NCI-H2196 treated with DMSO at 0.1 percent for 48 hours (cell line): ENCODE measurements around the gene RDH11.
"Not testable (repeated sequence)": the region's sequence is repeated elsewhere in the genome, so short reads cannot be mapped to it uniquely, and the experiment has no call there.

ENCODE experiments used
- DNase-seq: peaks from one replicate; lab custom pipeline; 2025; ENCODE audit not compliant: unreplicated experiment; lab: John Stamatoyannopoulos, UW

Gene RDH11

GRCh38 chr14:67695394-67695949, at the start of gene RDH11:
Gene RDH11, minus strand, starts transcription at chr14:67695764. Its CDS starts 61 bp downstream, at chr14:67695703.
- DNase-seq: peak; percentile 82

- no peak for DNase-seq
Measured at GRCh38 chr14:67744046-67744445, 48.5 kb upstream of the RDH11 start.

- no peak for DNase-seq
Measured at GRCh38 chr14:67738740-67739504, 43.4 kb upstream of the RDH11 start.

- DNase-seq: no peak
Measured at GRCh38 chr14:67736771-67737170, 41.2 kb upstream of the RDH11 start.

- DNase-seq: no peak
Measured at GRCh38 chr14:67735336-67736147, 40.0 kb upstream of the RDH11 start.

GRCh38 chr14:67734675-67735074, 39.1 kb upstream of the RDH11 start:
- no peak for DNase-seq

GRCh38 chr14:67733616-67734015, 38.1 kb upstream of the RDH11 start:
- no peak for DNase-seq

- no peak for DNase-seq
Measured at GRCh38 chr14:67729072-67729885, 33.7 kb upstream of the RDH11 start.

- no peak for DNase-seq
Measured at GRCh38 chr14:67728258-67728657, 32.7 kb upstream of the RDH11 start.

GRCh38 chr14:67727361-67727760, 31.8 kb upstream of the RDH11 start:
- DNase-seq: no peak

- DNase-seq: no peak
Measured at GRCh38 chr14:67725171-67725570, 29.6 kb upstream of the RDH11 start.

- no peak for DNase-seq
Measured at GRCh38 chr14:67722293-67722692, 26.7 kb upstream of the RDH11 start.

- DNase-seq: no peak
Measured at GRCh38 chr14:67721875-67722274, 26.3 kb upstream of the RDH11 start.

- DNase-seq: no peak
Measured at GRCh38 chr14:67719866-67720265, 24.3 kb upstream of the RDH11 start.

- DNase-seq: not testable (repeated sequence)
Measured at GRCh38 chr14:67719385-67719784, 23.8 kb upstream of the RDH11 start.

GRCh38 chr14:67718265-67718664, 22.7 kb upstream of the RDH11 start:
- DNase-seq: no peak

GRCh38 chr14:67717048-67717447, 21.5 kb upstream of the RDH11 start:
- no peak for DNase-seq

- no peak for DNase-seq
Measured at GRCh38 chr14:67710209-67710608, 14.6 kb upstream of the RDH11 start.

GRCh38 chr14:67709796-67710195, 14.2 kb upstream of the RDH11 start:
- DNase-seq: not testable (repeated sequence)

GRCh38 chr14:67709346-67709745, 13.8 kb upstream of the RDH11 start:
- not testable (repeated sequence) for DNase-seq

GRCh38 chr14:67705211-67705610, 9.6 kb upstream of the RDH11 start:
- no peak for DNase-seq
